ENCODE results near the gene RNF208.
"Not testable (repeated sequence)": the region's sequence is repeated elsewhere in the genome, so short reads cannot be mapped to it uniquely, and the experiment has no call there.

Gene RNF208

GRCh38 chr9:137252555-137253506 lies 30.8 kb upstream of the RNF208 start:
- no peak for DNase-seq

- no peak for DNase-seq
These were observed 29.6 kb upstream of the RNF208 start for GRCh38 chr9:137251490-137252268.

- no peak for DNase-seq
These were observed 29.1 kb upstream of the RNF208 start, which contains the start of gene STPG3 for GRCh38 chr9:137251194-137251461. Gene STPG3 (plus strand): TSS chr9:137251286. CDS start chr9:137251287, 1 bp downstream.

- no peak for DNase-seq
These were observed 28.5 kb upstream of the RNF208 start for GRCh38 chr9:137250329-137251193.

GRCh38 chr9:137247916-137248175 lies 25.8 kb upstream of the RNF208 start:
- DNase-seq: no peak

- DNase-seq: no peak
These were observed 25.3 kb upstream of the RNF208 start for GRCh38 chr9:137247135-137247915.

- no peak for DNase-seq
These were observed 23.7 kb upstream of the RNF208 start for GRCh38 chr9:137245450-137246421.

GRCh38 chr9:137244486-137245449 lies 22.7 kb upstream of the RNF208 start:
- no peak for DNase-seq

- no peak for DNase-seq
These were observed 21.8 kb upstream of the RNF208 start for GRCh38 chr9:137243626-137244485.

GRCh38 chr9:137243266-137243625 lies 21.2 kb upstream of the RNF208 start:
- DNase-seq: not testable (repeated sequence)

- no peak for DNase-seq
These were observed 20.5 kb upstream of the RNF208 start for GRCh38 chr9:137242269-137243203.

GRCh38 chr9:137241490-137242268 lies 19.6 kb upstream of the RNF208 start:
- DNase-seq: peak in 1 of 2 experiments; percentile 46

- DNase-seq: peak; percentile 95 to 98
These were observed 18.9 kb upstream of the RNF208 start, which contains the start of gene TUBB4B for GRCh38 chr9:137240841-137241489. Gene TUBB4B (plus strand): TSS chr9:137241287. CDS start chr9:137241361, 74 bp downstream.

GRCh38 chr9:137240318-137240840 lies 18.3 kb upstream of the RNF208 start:
- peak in 1 of 2 experiments; percentile 55 for DNase-seq

GRCh38 chr9:137239541-137240200 lies 17.6 kb upstream of the RNF208 start:
- DNase-seq: not testable (repeated sequence)

All from NCI-H446 (cell line).